Hepatocyte (in vitro differentiated cells): Measurements from ENCODE around the gene JUND. TPM values are rescaled to one million over a fixed set of nuclear protein-coding genes. Genes with fewer than 3 reads are reported as not detected.

ENCODE experiments used
- DNase-seq: peaks from one replicate; pipeline ENCODE4 v3.0.0-alpha.2; 2016; ENCODE audit warnings: low spot score
- H2AFZ ChIP-seq: fragments of 200-600 bp; sonication (generic); 2 replicates; pipeline ENCODE4 v1.6.0; 2016; ENCODE audit warnings: antibody characterized with exemption, mild to moderate bottlenecking
- H3K27ac ChIP-seq: fragments of 200-600 bp; sonication (generic); 2 replicates; pipeline ENCODE4 v1.5.1; 2016; ENCODE audit warnings: mild to moderate bottlenecking
- H3K27me3 ChIP-seq: fragments of 200-600 bp; sonication (generic); 2 replicates; pipeline ENCODE4 v1.6.1; 2016
- H3K36me3 ChIP-seq: fragments of 200-600 bp; sonication (generic); replicated peaks from 2 replicates; pipeline ENCODE4 v1.5.1; 2016; ENCODE audit warnings: low read depth; ENCODE audit not compliant: insufficient read depth
- H3K4me1 ChIP-seq: fragments of 200-600 bp; sonication (generic); 2 replicates; pipeline ENCODE4 v1.5.1; 2016; ENCODE audit warnings: mild to moderate bottlenecking, moderate library complexity; ENCODE audit not compliant: insufficient read depth
- H3K4me2 ChIP-seq: fragments of 200-600 bp; sonication (generic); 2 replicates; pipeline ENCODE4 v1.6.0; 2016
- H3K4me3 ChIP-seq: fragments of 200-600 bp; sonication (generic); 2 replicates; pipeline ENCODE4 v1.5.1; 2016; ENCODE audit warnings: mild to moderate bottlenecking
- H3K79me2 ChIP-seq: fragments of 200-600 bp; sonication (generic); 2 replicates; pipeline ENCODE4 v1.6.0; 2017; ENCODE audit warnings: mild to moderate bottlenecking
- H3K9me2 ChIP-seq: fragments of 200-600 bp; sonication (generic); replicated peaks from 2 replicates; pipeline ENCODE4 v1.6.0; 2017; ENCODE audit warnings: mild to moderate bottlenecking; ENCODE audit not compliant: insufficient read depth
- H3K9me3 ChIP-seq: fragments of 200-600 bp; sonication (generic); 2 replicates; pipeline ENCODE4 v1.5.1; 2016; ENCODE audit warnings: low read depth, mild to moderate bottlenecking
- H4K20me1 ChIP-seq: fragments of 200-600 bp; sonication (generic); 2 replicates; pipeline ENCODE4 v1.6.0; 2016; ENCODE audit warnings: mild to moderate bottlenecking; ENCODE audit not compliant: insufficient read depth, poor library complexity, severe bottlenecking
- EZH2 ChIP-seq: fragments of 200-600 bp; sonication (generic); IDR thresholded peaks from 2 replicates; pipeline ENCODE4 v1.6.1; 2016; ENCODE audit warnings: antibody characterized with exemption, mild to moderate bottlenecking, borderline replicate concordance
- EZH2phosphoT487 ChIP-seq: fragments of 200-600 bp; sonication (generic); IDR thresholded peaks from one replicate; pipeline ENCODE4 v1.6.1; 2018; ENCODE audit warnings: antibody characterized with exemption, mild to moderate bottlenecking, low read depth, moderate library complexity; ENCODE audit not compliant: unreplicated experiment, severe bottlenecking
- WGBS: methylation state at CpG from one replicate; pipeline ENCODE4 v1.1.6; 2016; ENCODE audit warnings: low lambda C conversion rate; ENCODE audit errors: missing lambda C conversion rate; 5-methylcytosine and 5-hydroxymethylcytosine counted together
- polyA plus RNA-seq: library from polyadenylated mRNA; unstranded; fragments of >200 nt; fragmentation: Nextera tagmentation; extraction: Ambion mirVana; gene quantifications from 2 replicates; pipeline ENCODE4 v1.2.1, GENCODE V29; 2016
- total RNA-seq: library from RNA; depleted of rRNA; stranded (reverse); fragments of >200 nt; gene quantifications from 2 replicates; pipeline ENCODE4 v1.2.3, GENCODE V29; 2014
- TF ChIP-seq, protein P1 (sequence below): fragments of 200-600 bp; sonication (generic); IDR thresholded peaks from 2 replicates; pipeline ENCODE4 v1.5.1; 2016; ENCODE audit warnings: antibody characterized with exemption, mild to moderate bottlenecking; ENCODE audit not compliant: poor library complexity

Gene JUND
- total and polyA plus RNA-seq, 2 experiments from 2014 or later = 307 to 698 TPM

GRCh38 chr19:18322318-18322758, 40.9 kb upstream of the JUND start:
- Histone ChIP-seq H4K20me1 (no peaks in the 10 kb centered on the region), H3K4me3 (peak overlapping the region; percentile 69), H3K9me3 (no peaks in the 10 kb centered on the region), H3K4me1 (peaks cover 51% of the 10 kb centered on the region), H3K9me2 (no peaks in the 10 kb centered on the region), H3K27ac (peak overlapping the region; percentile 94), H3K27me3 (no peaks in the 10 kb centered on the region), H3K36me3 (no peaks in the 10 kb centered on the region), H3K4me2 (peak overlapping the region; percentile 84), H3K79me2 (peaks cover 45% of the 10 kb centered on the region), H2AFZ (peak overlapping the region; percentile 8)
- no peak for TF ChIP-seq EZH2phosphoT487
- TF ChIP-seq, protein P1, sequence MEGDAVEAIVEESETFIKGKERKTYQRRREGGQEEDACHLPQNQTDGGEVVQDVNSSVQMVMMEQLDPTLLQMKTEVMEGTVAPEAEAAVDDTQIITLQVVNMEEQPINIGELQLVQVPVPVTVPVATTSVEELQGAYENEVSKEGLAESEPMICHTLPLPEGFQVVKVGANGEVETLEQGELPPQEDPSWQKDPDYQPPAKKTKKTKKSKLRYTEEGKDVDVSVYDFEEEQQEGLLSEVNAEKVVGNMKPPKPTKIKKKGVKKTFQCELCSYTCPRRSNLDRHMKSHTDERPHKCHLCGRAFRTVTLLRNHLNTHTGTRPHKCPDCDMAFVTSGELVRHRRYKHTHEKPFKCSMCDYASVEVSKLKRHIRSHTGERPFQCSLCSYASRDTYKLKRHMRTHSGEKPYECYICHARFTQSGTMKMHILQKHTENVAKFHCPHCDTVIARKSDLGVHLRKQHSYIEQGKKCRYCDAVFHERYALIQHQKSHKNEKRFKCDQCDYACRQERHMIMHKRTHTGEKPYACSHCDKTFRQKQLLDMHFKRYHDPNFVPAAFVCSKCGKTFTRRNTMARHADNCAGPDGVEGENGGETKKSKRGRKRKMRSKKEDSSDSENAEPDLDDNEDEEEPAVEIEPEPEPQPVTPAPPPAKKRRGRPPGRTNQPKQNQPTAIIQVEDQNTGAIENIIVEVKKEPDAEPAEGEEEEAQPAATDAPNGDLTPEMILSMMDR = peak; percentile 33
- WGBS = 9% methylated on average over 7 of the region's 7 CpGs
- DNase-seq = peak; percentile 82

GRCh38 chr19:18321734-18322102, 40.3 kb upstream of the JUND start:
- H3K79me2 ChIP-seq = peaks cover 51% of the 10 kb centered on the region
- H2AFZ ChIP-seq = no peak overlapping the region
- H3K4me2 ChIP-seq = peak overlapping the region; percentile 84
- 14% methylated on average over 9 of the region's 9 CpGs for WGBS
- no peaks in the 10 kb centered on the region for H3K9me2 ChIP-seq
- H3K9me3 ChIP-seq = no peaks in the 10 kb centered on the region
- H3K4me1 ChIP-seq = peaks cover 51% of the 10 kb centered on the region
- no peaks in the 10 kb centered on the region for H3K36me3 ChIP-seq
- peak overlapping the region; percentile 94 for H3K27ac ChIP-seq
- H3K27me3 ChIP-seq = no peaks in the 10 kb centered on the region
- TF ChIP-seq, protein P1 = no peak
- TF ChIP-seq EZH2phosphoT487 = no peak
- TF ChIP-seq EZH2 = no peak
- DNase-seq = no peak
- H3K4me3 ChIP-seq = peak overlapping the region; percentile 69
- no peaks in the 10 kb centered on the region for H4K20me1 ChIP-seq

GRCh38 chr19:18320865-18321733, 39.7 kb upstream of the JUND start:
- H3K4me1 ChIP-seq = peaks cover 53% of the 10 kb centered on the region
- no peaks in the 10 kb centered on the region for H3K9me2 ChIP-seq
- no peak overlapping the region for H2AFZ ChIP-seq
- H3K4me3 ChIP-seq = no peak overlapping the region
- H4K20me1 ChIP-seq = no peaks in the 10 kb centered on the region
- TF ChIP-seq EZH2phosphoT487 (no peak), EZH2 (no peak)
- TF ChIP-seq, protein P1 = no peak
- H3K4me2 ChIP-seq = peak overlapping the region; percentile 84
- no peaks in the 10 kb centered on the region for H3K36me3 ChIP-seq
- peak; percentile 58 for DNase-seq
- 49% methylated on average over 14 of the region's 14 CpGs for WGBS
- H3K27me3 ChIP-seq = no peaks in the 10 kb centered on the region
- H3K9me3 ChIP-seq = no peaks in the 10 kb centered on the region
- peak overlapping the region; percentile 94 for H3K27ac ChIP-seq
- peaks cover 58% of the 10 kb centered on the region for H3K79me2 ChIP-seq
